Peyer's patch (tissue), 4 donors: ENCODE data around the gene CYP27C1.
"Not testable (repeated sequence)": the region's sequence is repeated elsewhere in the genome, so short reads cannot be mapped to it uniquely, and the experiment has no call there.

Source experiments
- POLR2A ChIP-seq, 2 donors: fragments of 450-650 bp; IDR thresholded peaks; one replicate each; pipeline ENCODE4 v1.5.1; 2017; ENCODE audit warnings: antibody characterized with exemption in 2 of 2, mild to moderate bottlenecking in 2 of 2, moderate library complexity in 2 of 2
- TF ChIP-seq, protein P1 (sequence below), 6 experiments: fragments of 450-650 bp in 4 of 6; fragments of 200-600 bp in 2 of 6; sonication (generic) in 1 of 6; IDR thresholded peaks; one replicate each; pipeline ENCODE4 v1.5.1; 2017 to 2019; ENCODE audit warnings: antibody characterized with exemption in 6 of 6, mild to moderate bottlenecking in 3 of 6, moderate library complexity in 1 of 6

DNA sequence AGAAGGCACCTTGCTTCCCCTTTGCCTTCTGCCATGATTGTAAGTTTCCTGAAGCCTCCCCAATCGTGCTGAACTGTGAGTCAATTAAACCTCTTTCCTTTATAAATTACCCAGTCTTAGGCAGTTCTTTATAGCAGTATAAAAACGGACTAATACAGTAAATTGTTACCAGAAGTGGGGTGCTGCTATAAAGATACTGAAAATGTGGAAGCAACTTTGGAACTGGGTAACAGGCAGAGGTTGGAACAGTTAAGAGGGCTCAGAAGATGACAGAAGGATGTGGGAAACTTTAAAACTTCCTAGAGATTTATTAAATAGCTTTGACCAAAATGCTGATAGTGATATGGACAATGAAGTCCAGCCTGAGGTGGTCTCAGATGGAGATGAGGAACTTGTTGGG, 17.7 kb upstream of the CYP27C1 start:
- not testable (repeated sequence) for TF ChIP-seq POLR2A (IDR thresholded peaks at IDR 0.05)
- TF ChIP-seq, protein P1, sequence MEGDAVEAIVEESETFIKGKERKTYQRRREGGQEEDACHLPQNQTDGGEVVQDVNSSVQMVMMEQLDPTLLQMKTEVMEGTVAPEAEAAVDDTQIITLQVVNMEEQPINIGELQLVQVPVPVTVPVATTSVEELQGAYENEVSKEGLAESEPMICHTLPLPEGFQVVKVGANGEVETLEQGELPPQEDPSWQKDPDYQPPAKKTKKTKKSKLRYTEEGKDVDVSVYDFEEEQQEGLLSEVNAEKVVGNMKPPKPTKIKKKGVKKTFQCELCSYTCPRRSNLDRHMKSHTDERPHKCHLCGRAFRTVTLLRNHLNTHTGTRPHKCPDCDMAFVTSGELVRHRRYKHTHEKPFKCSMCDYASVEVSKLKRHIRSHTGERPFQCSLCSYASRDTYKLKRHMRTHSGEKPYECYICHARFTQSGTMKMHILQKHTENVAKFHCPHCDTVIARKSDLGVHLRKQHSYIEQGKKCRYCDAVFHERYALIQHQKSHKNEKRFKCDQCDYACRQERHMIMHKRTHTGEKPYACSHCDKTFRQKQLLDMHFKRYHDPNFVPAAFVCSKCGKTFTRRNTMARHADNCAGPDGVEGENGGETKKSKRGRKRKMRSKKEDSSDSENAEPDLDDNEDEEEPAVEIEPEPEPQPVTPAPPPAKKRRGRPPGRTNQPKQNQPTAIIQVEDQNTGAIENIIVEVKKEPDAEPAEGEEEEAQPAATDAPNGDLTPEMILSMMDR (IDR thresholded peaks at IDR 0.05) = not testable (repeated sequence)
